HepG2 (cell line): ENCODE data around the gene DNTTIP2. TPM values are rescaled to one million over a fixed set of nuclear protein-coding genes. Genes with fewer than 3 reads are reported as not detected.

ENCODE experiments used
- CBX5 ChIP-seq: sonication (generic); formaldehyde crosslinking; IDR thresholded peaks from 2 replicates; pipeline ENCODE4 v1.4.0; 2020; ENCODE audit warnings: missing genetic modification reagents, borderline replicate concordance
- DNMT1 ChIP-seq: sonication (generic); formaldehyde crosslinking; IDR thresholded peaks from 2 replicates; pipeline ENCODE4 v1.5.1; 2020; ENCODE audit warnings: mild to moderate bottlenecking, missing genetic modification reagents
- EED ChIP-seq: sonication (generic); formaldehyde crosslinking; IDR thresholded peaks from 2 replicates; pipeline ENCODE4 v1.5.0; 2020; ENCODE audit warnings: mild to moderate bottlenecking, missing genetic modification reagents
- HDAC2 ChIP-seq: sonication (generic); formaldehyde crosslinking; IDR thresholded peaks from 2 replicates; pipeline ENCODE4 v1.4.0; 2020; ENCODE audit warnings: missing genetic modification reagents
- MEIS1 ChIP-seq: sonication (generic); formaldehyde crosslinking; IDR thresholded peaks from 2 replicates; pipeline ENCODE4 v1.9.0; 2021; ENCODE audit warnings: mild to moderate bottlenecking, missing genetic modification reagents, moderate library complexity, borderline replicate concordance
- MYPOP ChIP-seq: sonication (generic); formaldehyde crosslinking; IDR thresholded peaks from 2 replicates; pipeline ENCODE4 v1.8.1; 2023; ENCODE audit warnings: mild to moderate bottlenecking, moderate library complexity, missing genetic modification reagents
- NFATC3 ChIP-seq: sonication (generic); formaldehyde crosslinking; IDR thresholded peaks from 2 replicates; pipeline ENCODE4 v1.5.1; 2020; ENCODE audit warnings: mild to moderate bottlenecking, missing genetic modification reagents
- NFE2L2 ChIP-seq: fragments of 150-350 bp; IDR thresholded peaks from 2 replicates; pipeline ENCODE4 v1.6.1; 2014; ENCODE audit warnings: low read length
- PHB2 ChIP-seq: fragments of 450-650 bp; IDR thresholded peaks from 2 replicates; pipeline ENCODE4 v1.6.1; 2018; ENCODE audit not compliant: partially characterized antibody
- SOX5 ChIP-seq: IDR thresholded peaks from 2 replicates; pipeline ENCODE4 v1.6.1; 2016; ENCODE audit warnings: borderline replicate concordance
- U2AF2 ChIP-seq: fragments of 200-400 bp; formaldehyde crosslinking; IDR thresholded peaks from 2 replicates; pipeline ENCODE4 v1.6.1; 2017; ENCODE audit warnings: low read depth, mild to moderate bottlenecking, low read length
- UBTF ChIP-seq: sonication (generic); formaldehyde crosslinking; IDR thresholded peaks from 2 replicates; pipeline ENCODE4 v1.4.0; 2020; ENCODE audit warnings: mild to moderate bottlenecking, missing genetic modification reagents
- ZBTB37 ChIP-seq: sonication (generic); formaldehyde crosslinking; IDR thresholded peaks from 2 replicates; pipeline ENCODE4 v1.4.0; 2020; ENCODE audit warnings: mild to moderate bottlenecking, missing genetic modification reagents
- ZNF264 ChIP-seq: sonication (generic); formaldehyde crosslinking; IDR thresholded peaks from 2 replicates; pipeline ENCODE4 v1.4.0; 2020; ENCODE audit warnings: missing genetic modification reagents
- ZNF547 ChIP-seq: sonication (generic); formaldehyde crosslinking; IDR thresholded peaks from 2 replicates; pipeline ENCODE4 v1.5.1; 2020; ENCODE audit warnings: mild to moderate bottlenecking, missing genetic modification reagents
- ZNF550 ChIP-seq: sonication (generic); formaldehyde crosslinking; IDR thresholded peaks from 2 replicates; pipeline ENCODE4 v1.4.0; 2020; ENCODE audit warnings: mild to moderate bottlenecking, missing genetic modification reagents, borderline replicate concordance
- ZNF563 ChIP-seq: sonication (generic); formaldehyde crosslinking; IDR thresholded peaks from 2 replicates; pipeline ENCODE4 v1.8.0; 2022; ENCODE audit warnings: mild to moderate bottlenecking, moderate library complexity, missing genetic modification reagents
- ZNF720 ChIP-seq: sonication (generic); formaldehyde crosslinking; IDR thresholded peaks from 2 replicates; pipeline ENCODE4 v1.4.0; 2020; ENCODE audit warnings: missing genetic modification reagents
- ZNF740 ChIP-seq: sonication (generic); formaldehyde crosslinking; IDR thresholded peaks from 2 replicates; pipeline ENCODE4 v1.4.0; 2020; ENCODE audit warnings: missing genetic modification reagents
- polyA plus RNA-seq, 8 experiments: library from polyadenylated mRNA; depleted of rRNA in 3 of 8; stranded (reverse) in 7 of 8; unstranded in 1 of 8; fragments of >200 nt; fragmentation: Illumina TruSeq in 4 of 8; extraction: Trizol in 4 of 8; gene quantifications; 2 replicates each; pipeline versions ENCODE4 v1.2.1 to v1.2.3, GENCODE V29; 2011 to 2016; ENCODE audit warnings: low read depth in 4 of 8, missing spikeins in 1 of 8, mixed read lengths in 1 of 8; ENCODE audit not compliant: insufficient read depth in 1 of 8
- total RNA-seq, 5 experiments: library from RNA; depleted of rRNA; stranded (reverse); fragments of >200 nt; fragmentation: Illumina TruSeq; extraction: Trizol; gene quantifications; 2 replicates each; pipeline ENCODE4 v1.2.3, GENCODE V29; 2016; ENCODE audit warnings: low read depth in 1 of 5

Gene DNTTIP2
- total and polyA plus RNA-seq, 2 of the 13 experiments (the other 11 are each of a cell fraction or from before 2014, with no cell fraction given) = 11.4 to 63.3 TPM

DNA sequence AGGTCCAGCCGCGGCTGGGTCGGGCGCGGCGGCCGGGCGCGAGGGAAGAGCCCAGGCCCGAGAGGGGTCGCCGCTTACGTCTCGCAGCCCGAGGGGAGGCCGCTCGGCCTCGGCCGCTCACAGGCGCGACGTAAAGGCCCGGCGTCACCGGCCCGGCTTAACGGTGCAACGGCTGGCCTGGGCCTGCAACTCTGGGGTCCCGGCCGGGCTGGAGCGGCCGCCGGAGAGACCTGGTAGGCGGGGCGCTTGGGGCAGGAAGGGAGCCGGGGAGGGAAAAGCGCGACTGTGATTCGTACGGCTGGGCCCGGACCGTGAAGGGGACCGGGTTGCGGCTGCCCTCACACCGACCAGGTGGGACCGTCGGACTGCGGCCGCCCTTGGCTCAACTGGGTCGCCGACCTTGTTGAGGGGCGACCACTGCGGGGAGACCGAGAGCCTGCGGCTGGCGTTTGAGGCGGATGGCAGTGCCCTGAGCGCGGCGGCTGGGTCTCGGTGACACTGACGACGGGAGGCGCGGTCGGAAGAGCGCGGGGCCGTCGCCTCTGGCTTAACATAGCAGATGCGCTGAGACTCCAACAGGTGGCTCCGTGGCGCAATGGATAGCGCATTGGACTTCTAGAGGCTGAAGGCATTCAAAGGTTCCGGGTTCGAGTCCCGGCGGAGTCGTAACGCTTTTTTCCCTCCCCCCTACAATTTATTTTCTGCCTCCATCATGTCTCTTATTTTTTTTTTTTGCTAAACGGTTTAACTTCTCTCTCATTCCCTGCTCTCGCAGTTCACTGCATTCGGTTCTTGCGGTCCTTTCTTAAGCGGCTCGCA, 31.8 kb downstream of the DNTTIP2 start (continued):
- TF ChIP-seq ZNF740 (CRISPR knock-in tag) = no peak; the same call in none of the 2 replicates
- TF ChIP-seq PHB2 = no peak
- TF ChIP-seq NFE2L2 = no peak
- no peak for TF ChIP-seq DNMT1 (CRISPR knock-in tag)
- no peak for TF ChIP-seq EED (CRISPR knock-in tag)
- TF ChIP-seq NFATC3 (CRISPR knock-in tag) = no peak
- peak; percentile 56 for TF ChIP-seq ZNF547 (CRISPR knock-in tag)
- TF ChIP-seq ZNF550 (CRISPR knock-in tag) = no peak
- TF ChIP-seq HDAC2 = 0 out of 2 replicates have a peak, but pooled peaks have one; percentile 48
- no peak; the same call in 1 of the 2 replicates for TF ChIP-seq ZNF563 (CRISPR knock-in tag)
- TF ChIP-seq U2AF2 = peak; percentile 77; the same call in 1 of the 2 replicates
- no peak for TF ChIP-seq ZBTB37
- peak; percentile 94 for TF ChIP-seq UBTF (CRISPR knock-in tag)
- TF ChIP-seq ZNF720 = no peak
- TF ChIP-seq MEIS1 (CRISPR knock-in tag) = no peak
- TF ChIP-seq ZNF264 (CRISPR knock-in tag) = no peak
- no peak for TF ChIP-seq CBX5 (CRISPR knock-in tag)
- peak; percentile 32; the same call in 1 of the 2 replicates for TF ChIP-seq SOX5
- peak; percentile 94 for TF ChIP-seq MYPOP (CRISPR knock-in tag)
